Lower leg skin (tissue), 3 donors: Measurements from ENCODE around the gene GPC6.

Source experiments
- CTCF ChIP-seq, 3 donors: fragments of 450-650 bp; IDR thresholded peaks; one replicate each; pipeline ENCODE4 v1.5.1; 2016; ENCODE audit warnings: antibody characterized with exemption in 3 of 3, mild to moderate bottlenecking in 3 of 3, moderate library complexity in 2 of 3
- POLR2A ChIP-seq, 2 donors: fragments of 450-650 bp; IDR thresholded peaks; one replicate each; pipeline ENCODE4 v1.6.1; 2016 to 2017; ENCODE audit warnings: antibody characterized with exemption in 2 of 2, mild to moderate bottlenecking in 1 of 2, moderate library complexity in 1 of 2

GRCh38 chr13:93437081-93437480 is 210.5 kb downstream of the GPC6 start:
- TF ChIP-seq CTCF (IDR thresholded peaks at IDR 0.05) (no peak), POLR2A (IDR thresholded peaks at IDR 0.05) (no peak)
